Measurements from ENCODE around the gene C1QTNF3. TPM values are rescaled to one million over a fixed set of nuclear protein-coding genes. Genes with fewer than 3 reads are reported as not detected.

C1QTNF3 gene
- total and polyA plus RNA-seq, 2 experiments from 2014 or later = 1.7 to 2.0 TPM

GRCh38 chr5:34002629-34003328, 40.2 kb downstream of the C1QTNF3 start (continued):
- TF ChIP-seq ZNF462 (CRISPR knock-in tag; IDR thresholded peaks at IDR 0.05) (no peak), EZH2 (IDR thresholded peaks at IDR 0.05; ENCODE audit: low read depth, unreplicated experiment) (no peak), ZNF114 (CRISPR knock-in tag; IDR thresholded peaks at IDR 0.05) (no peak), STAT1 (IDR thresholded peaks at IDR 0.05; ENCODE audit: unreplicated experiment) (no peak), ETS1 (IDR thresholded peaks at IDR 0.05) (no peak)
- TF ChIP-seq, protein P1, sequence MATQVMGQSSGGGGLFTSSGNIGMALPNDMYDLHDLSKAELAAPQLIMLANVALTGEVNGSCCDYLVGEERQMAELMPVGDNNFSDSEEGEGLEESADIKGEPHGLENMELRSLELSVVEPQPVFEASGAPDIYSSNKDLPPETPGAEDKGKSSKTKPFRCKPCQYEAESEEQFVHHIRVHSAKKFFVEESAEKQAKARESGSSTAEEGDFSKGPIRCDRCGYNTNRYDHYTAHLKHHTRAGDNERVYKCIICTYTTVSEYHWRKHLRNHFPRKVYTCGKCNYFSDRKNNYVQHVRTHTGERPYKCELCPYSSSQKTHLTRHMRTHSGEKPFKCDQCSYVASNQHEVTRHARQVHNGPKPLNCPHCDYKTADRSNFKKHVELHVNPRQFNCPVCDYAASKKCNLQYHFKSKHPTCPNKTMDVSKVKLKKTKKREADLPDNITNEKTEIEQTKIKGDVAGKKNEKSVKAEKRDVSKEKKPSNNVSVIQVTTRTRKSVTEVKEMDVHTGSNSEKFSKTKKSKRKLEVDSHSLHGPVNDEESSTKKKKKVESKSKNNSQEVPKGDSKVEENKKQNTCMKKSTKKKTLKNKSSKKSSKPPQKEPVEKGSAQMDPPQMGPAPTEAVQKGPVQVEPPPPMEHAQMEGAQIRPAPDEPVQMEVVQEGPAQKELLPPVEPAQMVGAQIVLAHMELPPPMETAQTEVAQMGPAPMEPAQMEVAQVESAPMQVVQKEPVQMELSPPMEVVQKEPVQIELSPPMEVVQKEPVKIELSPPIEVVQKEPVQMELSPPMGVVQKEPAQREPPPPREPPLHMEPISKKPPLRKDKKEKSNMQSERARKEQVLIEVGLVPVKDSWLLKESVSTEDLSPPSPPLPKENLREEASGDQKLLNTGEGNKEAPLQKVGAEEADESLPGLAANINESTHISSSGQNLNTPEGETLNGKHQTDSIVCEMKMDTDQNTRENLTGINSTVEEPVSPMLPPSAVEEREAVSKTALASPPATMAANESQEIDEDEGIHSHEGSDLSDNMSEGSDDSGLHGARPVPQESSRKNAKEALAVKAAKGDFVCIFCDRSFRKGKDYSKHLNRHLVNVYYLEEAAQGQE (IDR thresholded peaks at IDR 0.05; ENCODE audit: unreplicated experiment) = no peak

All from GM23338 (cell line).